GM12872 (cell line): ENCODE results near the gene LDLRAD4.

Experiments
- CTCF ChIP-seq: IDR thresholded peaks from 3 replicates; pipeline ENCODE4 v1.5.1; 2011; ENCODE audit warnings: low read depth, mild to moderate bottlenecking, low read length, moderate library complexity; ENCODE audit not compliant: insufficient read depth

The LDLRAD4 gene

GRCh38 chr18:13237073-13237472 lies 18.5 kb downstream of the LDLRAD4 start:
- no peak for TF ChIP-seq CTCF

- TF ChIP-seq CTCF = no peak
Observed at GRCh38 chr18:13237641-13238040, 19.1 kb downstream of the LDLRAD4 start.

GRCh38 chr18:13239171-13239956 lies 20.8 kb downstream of the LDLRAD4 start:
- TF ChIP-seq CTCF = no peak

GRCh38 chr18:13240060-13240725 lies 21.6 kb downstream of the LDLRAD4 start:
- TF ChIP-seq CTCF = no peak

GRCh38 chr18:13241083-13241892 lies 22.7 kb downstream of the LDLRAD4 start:
- no peak for TF ChIP-seq CTCF

GRCh38 chr18:13241893-13242175 lies 23.3 kb downstream of the LDLRAD4 start:
- TF ChIP-seq CTCF = no peak

GRCh38 chr18:13242797-13243196 lies 24.2 kb downstream of the LDLRAD4 start:
- no peak for TF ChIP-seq CTCF
